IPS-15b (cell line): ENCODE results near the gene KNG1.

Experiments
- H3K27me3 ChIP-seq: one replicate; pipeline ENCODE4 v1.6.1; 2013; ENCODE audit warnings: low read length; ENCODE audit not compliant: control insufficient read depth, insufficient read depth
- H3K36me3 ChIP-seq: one replicate; pipeline ENCODE4 v1.6.1; 2013; ENCODE audit warnings: low read length; ENCODE audit not compliant: control insufficient read depth, insufficient read depth
- H3K4me1 ChIP-seq: one replicate; pipeline ENCODE4 v1.6.1; 2013; ENCODE audit warnings: mild to moderate bottlenecking, low read length; ENCODE audit not compliant: control insufficient read depth, insufficient read depth
- H3K4me3 ChIP-seq: one replicate; pipeline ENCODE4 v1.5.1; 2013; ENCODE audit warnings: low read depth, low read length
- H3K9ac ChIP-seq: one replicate; pipeline ENCODE4 v1.6.1; 2013; ENCODE audit warnings: low read depth, mild to moderate bottlenecking, low read length
- H3K9me3 ChIP-seq: one replicate; pipeline ENCODE4 v1.6.1; 2013; ENCODE audit warnings: mild to moderate bottlenecking, low read length; ENCODE audit not compliant: control insufficient read depth, insufficient read depth

The KNG1 gene

GRCh38 chr3:186783058-186783730 is 66.0 kb downstream of the KNG1 start, which contains the start of gene EIF4A2:
Gene EIF4A2, plus strand, starts transcription at chr3:186783577. Its CDS starts 34 bp downstream, at chr3:186783611.
- H3K4me1 ChIP-seq, result peaks cover 2% of the 10 kb centered on the region
- H3K9ac ChIP-seq, result peak within 1 kb of the TSS; percentile 99
- peak within 1 kb of the TSS; percentile 100 for H3K4me3 ChIP-seq
- no peaks in the 10 kb centered on the region for H3K27me3 ChIP-seq
- peaks cover 48% of the 10 kb centered on the region for H3K36me3 ChIP-seq
- H3K9me3 ChIP-seq, result no peaks in the 10 kb centered on the region

- Histone ChIP-seq H3K9ac (peak overlapping the region; percentile 99), H3K36me3 (peaks cover 55% of the 10 kb centered on the region), H3K4me3 (peak overlapping the region; percentile 100), H3K9me3 (no peaks in the 10 kb centered on the region), H3K4me1 (peaks cover 2% of the 10 kb centered on the region), H3K27me3 (no peaks in the 10 kb centered on the region)
Measured at GRCh38 chr3:186783731-186784515, 66.8 kb downstream of the KNG1 start.

- peak overlapping the region; percentile 100 for H3K4me3 ChIP-seq
- H3K9me3 ChIP-seq, result no peaks in the 10 kb centered on the region
- H3K9ac ChIP-seq, result peak overlapping the region; percentile 99
- no peaks in the 10 kb centered on the region for H3K27me3 ChIP-seq
- peaks cover 60% of the 10 kb centered on the region for H3K36me3 ChIP-seq
- peaks cover 2% of the 10 kb centered on the region for H3K4me1 ChIP-seq
Measured at GRCh38 chr3:186784820-186785494, 67.8 kb downstream of the KNG1 start.

GRCh38 chr3:186785495-186786018 is 68.4 kb downstream of the KNG1 start:
- Histone ChIP-seq H3K36me3 (peaks cover 60% of the 10 kb centered on the region), H3K4me3 (peak overlapping the region; percentile 100), H3K27me3 (no peaks in the 10 kb centered on the region), H3K9me3 (no peaks in the 10 kb centered on the region), H3K9ac (peak overlapping the region; percentile 99), H3K4me1 (no peaks in the 10 kb centered on the region)

- Histone ChIP-seq H3K9me3 (no peaks in the 10 kb centered on the region), H3K9ac (peak overlapping the region; percentile 28), H3K27me3 (no peaks in the 10 kb centered on the region), H3K4me3 (peak overlapping the region; percentile 100), H3K4me1 (no peaks in the 10 kb centered on the region), H3K36me3 (peaks cover 65% of the 10 kb centered on the region)
Measured at GRCh38 chr3:186786922-186787321, 69.8 kb downstream of the KNG1 start.

- peaks cover 65% of the 10 kb centered on the region for H3K36me3 ChIP-seq
- no peaks in the 10 kb centered on the region for H3K4me1 ChIP-seq
- peak overlapping the region; percentile 100 for H3K4me3 ChIP-seq
- no peaks in the 10 kb centered on the region for H3K27me3 ChIP-seq
- H3K9me3 ChIP-seq, result no peaks in the 10 kb centered on the region
- no peak overlapping the region for H3K9ac ChIP-seq
Measured at GRCh38 chr3:186787642-186788481, 70.7 kb downstream of the KNG1 start.

- Histone ChIP-seq H3K9me3 (no peaks in the 10 kb centered on the region), H3K4me3 (no peak overlapping the region), H3K36me3 (peaks cover 62% of the 10 kb centered on the region), H3K27me3 (no peaks in the 10 kb centered on the region), H3K9ac (no peak overlapping the region), H3K4me1 (no peaks in the 10 kb centered on the region)
Measured at GRCh38 chr3:186788482-186789370, 71.6 kb downstream of the KNG1 start.

GRCh38 chr3:186789554-186790260 is 72.5 kb downstream of the KNG1 start:
- Histone ChIP-seq H3K27me3 (no peaks in the 10 kb centered on the region), H3K9ac (no peak overlapping the region), H3K36me3 (peaks cover 61% of the 10 kb centered on the region), H3K9me3 (no peaks in the 10 kb centered on the region), H3K4me3 (no peak overlapping the region), H3K4me1 (no peaks in the 10 kb centered on the region)

- Histone ChIP-seq H3K4me3 (no peak overlapping the region), H3K9me3 (no peaks in the 10 kb centered on the region), H3K9ac (no peak overlapping the region), H3K36me3 (peaks cover 55% of the 10 kb centered on the region), H3K27me3 (no peaks in the 10 kb centered on the region), H3K4me1 (no peaks in the 10 kb centered on the region)
Measured at GRCh38 chr3:186790261-186790981, 73.3 kb downstream of the KNG1 start.
